ENCODE data around the gene GALNT2. TPM values are rescaled to one million over a fixed set of nuclear protein-coding genes. Genes with fewer than 3 reads are reported as not detected.

GALNT2 gene
- total and polyA plus RNA-seq, 2 experiments from 2014 or later, result 96.7 to 143 TPM

DNA sequence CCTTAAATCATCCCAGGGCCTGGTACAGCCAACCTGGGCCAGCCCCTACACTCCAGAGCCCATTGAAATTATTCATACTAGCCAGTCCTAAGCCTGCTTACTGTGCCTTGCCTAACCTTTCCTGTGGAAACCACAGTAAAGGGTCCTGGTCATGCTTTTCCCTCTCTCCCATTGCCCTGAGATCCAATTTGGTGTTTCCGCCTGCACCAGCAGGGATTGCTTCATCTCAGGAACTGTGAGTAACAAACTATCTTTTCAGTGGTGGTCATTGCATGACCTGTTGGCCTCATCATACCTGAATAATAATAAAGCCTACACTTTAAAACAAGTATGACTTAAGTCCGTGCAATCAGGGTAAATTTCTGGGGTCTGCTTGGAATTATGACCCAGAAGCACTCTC lies 18.7 kb upstream of the GALNT2 start:
- H3K9me2 ChIP-seq (replicated peaks; ENCODE audit: insufficient read depth), result no peaks in the 10 kb centered on the region
- DNase-seq (ENCODE audit: low spot score), result no peak
- 96% methylated on average over 2 of the region's 2 CpGs for WGBS (ENCODE audit: low lambda C conversion rate, missing lambda C conversion rate)
- H3K27me3 ChIP-seq, result no peaks in the 10 kb centered on the region
- H3K4me3 ChIP-seq, result no peak overlapping the region
- no peaks in the 10 kb centered on the region for H3K4me1 ChIP-seq (ENCODE audit: insufficient read depth)
- H3K27ac ChIP-seq, result no peak overlapping the region
- TF ChIP-seq EZH2 (IDR thresholded peaks at IDR 0.05; ENCODE audit: borderline replicate concordance) (no peak), EZH2phosphoT487 (IDR thresholded peaks at IDR 0.05; ENCODE audit: low read depth, severe bottlenecking, unreplicated experiment) (no peak)
- TF ChIP-seq, protein P1, sequence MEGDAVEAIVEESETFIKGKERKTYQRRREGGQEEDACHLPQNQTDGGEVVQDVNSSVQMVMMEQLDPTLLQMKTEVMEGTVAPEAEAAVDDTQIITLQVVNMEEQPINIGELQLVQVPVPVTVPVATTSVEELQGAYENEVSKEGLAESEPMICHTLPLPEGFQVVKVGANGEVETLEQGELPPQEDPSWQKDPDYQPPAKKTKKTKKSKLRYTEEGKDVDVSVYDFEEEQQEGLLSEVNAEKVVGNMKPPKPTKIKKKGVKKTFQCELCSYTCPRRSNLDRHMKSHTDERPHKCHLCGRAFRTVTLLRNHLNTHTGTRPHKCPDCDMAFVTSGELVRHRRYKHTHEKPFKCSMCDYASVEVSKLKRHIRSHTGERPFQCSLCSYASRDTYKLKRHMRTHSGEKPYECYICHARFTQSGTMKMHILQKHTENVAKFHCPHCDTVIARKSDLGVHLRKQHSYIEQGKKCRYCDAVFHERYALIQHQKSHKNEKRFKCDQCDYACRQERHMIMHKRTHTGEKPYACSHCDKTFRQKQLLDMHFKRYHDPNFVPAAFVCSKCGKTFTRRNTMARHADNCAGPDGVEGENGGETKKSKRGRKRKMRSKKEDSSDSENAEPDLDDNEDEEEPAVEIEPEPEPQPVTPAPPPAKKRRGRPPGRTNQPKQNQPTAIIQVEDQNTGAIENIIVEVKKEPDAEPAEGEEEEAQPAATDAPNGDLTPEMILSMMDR (IDR thresholded peaks at IDR 0.05; ENCODE audit: poor library complexity), result no peak
- H3K9me3 ChIP-seq (ENCODE audit: low read depth), result no peaks in the 10 kb centered on the region
- no peak overlapping the region for H3K4me2 ChIP-seq
- no peak overlapping the region for H2AFZ ChIP-seq
- H3K36me3 ChIP-seq (replicated peaks; ENCODE audit: insufficient read depth, low read depth), result no peaks in the 10 kb centered on the region
- no peaks in the 10 kb centered on the region for H4K20me1 ChIP-seq (ENCODE audit: insufficient read depth, poor library complexity, severe bottlenecking)
- H3K79me2 ChIP-seq, result no peaks in the 10 kb centered on the region

DNA sequence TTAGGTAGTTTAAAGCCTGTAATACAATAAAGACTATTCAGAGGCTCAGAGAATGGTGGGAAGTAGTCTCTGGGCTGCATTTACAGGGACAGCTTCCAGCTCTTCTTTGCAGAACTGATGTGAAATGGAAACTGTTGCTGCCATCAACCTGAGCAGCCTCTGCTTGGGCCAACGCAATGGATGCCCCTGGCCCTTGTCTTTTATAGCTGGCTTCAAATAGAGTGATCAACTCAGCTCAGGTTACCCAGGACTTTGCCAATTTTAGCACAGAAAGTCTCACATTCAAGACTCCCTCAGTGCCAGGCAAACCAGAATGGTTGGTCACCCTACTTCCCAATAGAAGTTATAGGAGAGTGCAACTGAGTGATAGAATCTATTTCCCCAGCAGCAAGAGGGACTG lies 18.1 kb upstream of the GALNT2 start:
- no peak for DNase-seq (ENCODE audit: low spot score)
- no peaks in the 10 kb centered on the region for H3K27me3 ChIP-seq
- H3K4me2 ChIP-seq, result no peak overlapping the region
- no peaks in the 10 kb centered on the region for H3K79me2 ChIP-seq
- no peak overlapping the region for H3K27ac ChIP-seq
- no peaks in the 10 kb centered on the region for H3K9me2 ChIP-seq (replicated peaks; ENCODE audit: insufficient read depth)
- TF ChIP-seq, protein P1 (IDR thresholded peaks at IDR 0.05; ENCODE audit: poor library complexity), result no peak
- no peak for TF ChIP-seq EZH2phosphoT487 (IDR thresholded peaks at IDR 0.05; ENCODE audit: low read depth, severe bottlenecking, unreplicated experiment)
- no peak for TF ChIP-seq EZH2 (IDR thresholded peaks at IDR 0.05; ENCODE audit: borderline replicate concordance)
- H2AFZ ChIP-seq, result no peak overlapping the region
- 94% methylated on average over 1 of the region's 1 CpG for WGBS (ENCODE audit: low lambda C conversion rate, missing lambda C conversion rate)
- H4K20me1 ChIP-seq (ENCODE audit: insufficient read depth, poor library complexity, severe bottlenecking), result no peaks in the 10 kb centered on the region
- no peaks in the 10 kb centered on the region for H3K9me3 ChIP-seq (ENCODE audit: low read depth)
- H3K36me3 ChIP-seq (replicated peaks; ENCODE audit: insufficient read depth, low read depth), result no peaks in the 10 kb centered on the region
- H3K4me3 ChIP-seq, result no peak overlapping the region
- no peaks in the 10 kb centered on the region for H3K4me1 ChIP-seq (ENCODE audit: insufficient read depth)

DNA sequence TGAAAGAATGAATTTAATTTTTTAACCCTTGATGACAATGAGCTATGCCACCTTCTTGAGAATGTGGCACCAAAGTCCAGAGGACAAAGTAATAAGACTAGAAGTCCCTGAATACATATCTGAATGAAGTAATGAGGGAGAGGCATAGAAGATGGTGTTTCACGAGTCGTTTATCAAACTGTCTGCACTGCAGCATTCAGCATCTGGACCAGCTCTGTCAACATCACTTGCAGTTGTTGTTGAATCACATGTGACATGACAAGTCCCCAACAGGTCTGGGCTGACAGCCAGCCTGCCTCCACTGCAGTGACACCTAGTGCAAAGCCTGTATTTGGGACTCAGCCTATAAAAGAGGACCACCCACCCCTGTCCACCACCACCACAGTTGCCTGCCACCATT lies 17.3 kb upstream of the GALNT2 start:
- DNase-seq (ENCODE audit: low spot score), result no peak
- no peaks in the 10 kb centered on the region for H3K4me1 ChIP-seq (ENCODE audit: insufficient read depth)
- TF ChIP-seq, protein P1 (IDR thresholded peaks at IDR 0.05; ENCODE audit: poor library complexity), result no peak
- TF ChIP-seq EZH2phosphoT487 (IDR thresholded peaks at IDR 0.05; ENCODE audit: low read depth, severe bottlenecking, unreplicated experiment) (no peak), EZH2 (IDR thresholded peaks at IDR 0.05; ENCODE audit: borderline replicate concordance) (no peak)
- H3K36me3 ChIP-seq (replicated peaks; ENCODE audit: insufficient read depth, low read depth), result no peaks in the 10 kb centered on the region
- WGBS (ENCODE audit: low lambda C conversion rate, missing lambda C conversion rate), result 76% methylated on average over 2 of the region's 2 CpGs
- H3K4me3 ChIP-seq, result no peak overlapping the region
- H3K9me3 ChIP-seq (ENCODE audit: low read depth), result no peaks in the 10 kb centered on the region
- H3K27ac ChIP-seq, result no peak overlapping the region
- no peak overlapping the region for H3K4me2 ChIP-seq
- H3K9me2 ChIP-seq (replicated peaks; ENCODE audit: insufficient read depth), result no peaks in the 10 kb centered on the region
- no peak overlapping the region for H2AFZ ChIP-seq
- no peaks in the 10 kb centered on the region for H4K20me1 ChIP-seq (ENCODE audit: insufficient read depth, poor library complexity, severe bottlenecking)
- no peaks in the 10 kb centered on the region for H3K79me2 ChIP-seq
- no peaks in the 10 kb centered on the region for H3K27me3 ChIP-seq
